HG03064 (cell line): ENCODE measurements around the gene TM6SF1.
"Not testable (repeated sequence)": the region's sequence is repeated elsewhere in the genome, so short reads cannot be mapped to it uniquely, and the experiment has no call there.

Source experiments
- ATAC-seq: cut with Tn5 transposase; IDR thresholded peaks from one replicate; pipeline ENCODE4 v1.9.1; 2021; ENCODE audit warnings: low read depth; ENCODE audit not compliant: unreplicated experiment

TM6SF1 gene

GRCh38 chr15:83106994-83107840 is at the start of gene TM6SF1:
TSS of gene TM6SF1 (plus strand) at chr15:83107645. CDS start at chr15:83107681, 36 bp downstream.
- ATAC-seq, result peak; percentile 51

- no peak for ATAC-seq
Observed at GRCh38 chr15:83057696-83058376, 49.6 kb upstream of the TM6SF1 start.

- ATAC-seq, result no peak
Observed at GRCh38 chr15:83061680-83062079, 45.8 kb upstream of the TM6SF1 start.

- no peak for ATAC-seq
Observed at GRCh38 chr15:83062768-83063180, 44.7 kb upstream of the TM6SF1 start.

GRCh38 chr15:83063551-83063950 is 43.9 kb upstream of the TM6SF1 start:
- no peak for ATAC-seq

GRCh38 chr15:83064859-83065258 is 42.6 kb upstream of the TM6SF1 start:
- no peak for ATAC-seq

- no peak for ATAC-seq
Observed at GRCh38 chr15:83065431-83065830, 42.0 kb upstream of the TM6SF1 start.

GRCh38 chr15:83066034-83066733 is 41.3 kb upstream of the TM6SF1 start:
- ATAC-seq, result no peak

GRCh38 chr15:83066734-83067637 is 40.5 kb upstream of the TM6SF1 start, which contains the start of gene BTBD1:
TSS of gene BTBD1 (minus strand) at chr15:83067252. CDS start at chr15:83067151, 101 bp downstream.
- ATAC-seq, result peak; percentile 85

GRCh38 chr15:83067638-83067962 is 39.8 kb upstream of the TM6SF1 start:
- ATAC-seq, result no peak

GRCh38 chr15:83068054-83068453 is 39.4 kb upstream of the TM6SF1 start:
- no peak for ATAC-seq

- not testable (repeated sequence) for ATAC-seq
Observed at GRCh38 chr15:83069211-83069642, 38.2 kb upstream of the TM6SF1 start.

GRCh38 chr15:83077491-83078230 is 29.8 kb upstream of the TM6SF1 start:
- ATAC-seq, result no peak

GRCh38 chr15:83078712-83079111 is 28.7 kb upstream of the TM6SF1 start:
- no peak for ATAC-seq

GRCh38 chr15:83081256-83082014 is 26.0 kb upstream of the TM6SF1 start:
- no peak for ATAC-seq

- no peak for ATAC-seq
Observed at GRCh38 chr15:83082730-83083386, 24.6 kb upstream of the TM6SF1 start.

GRCh38 chr15:83085461-83085860 is 22.0 kb upstream of the TM6SF1 start:
- not testable (repeated sequence) for ATAC-seq

GRCh38 chr15:83085864-83086552 is 21.4 kb upstream of the TM6SF1 start:
- not testable (repeated sequence) for ATAC-seq
